ENCODE measurements around the gene CEP164. TPM values are rescaled to one million over a fixed set of nuclear protein-coding genes. Genes with fewer than 3 reads are reported as not detected.

CEP164 gene
- total RNA-seq, 1 donor from 2014 or later: 36.1 TPM

- Mint-ChIP-seq H3K27me3 (ENCODE audit: low read depth, unreplicated experiment) (peaks cover 63% of the 10 kb centered on the region), H3K27ac (ENCODE audit: unreplicated experiment) (no peak overlapping the region), H3K4me1 (ENCODE audit: low read depth, unreplicated experiment) (peaks cover 5% of the 10 kb centered on the region), H3K9me3 (ENCODE audit: unreplicated experiment) (no peaks in the 10 kb centered on the region), H3K36me3 (ENCODE audit: low read depth, unreplicated experiment) (no peaks in the 10 kb centered on the region), H3K4me3 (ENCODE audit: unreplicated experiment) (no peak overlapping the region)
- TF ChIP-seq, protein P1, sequence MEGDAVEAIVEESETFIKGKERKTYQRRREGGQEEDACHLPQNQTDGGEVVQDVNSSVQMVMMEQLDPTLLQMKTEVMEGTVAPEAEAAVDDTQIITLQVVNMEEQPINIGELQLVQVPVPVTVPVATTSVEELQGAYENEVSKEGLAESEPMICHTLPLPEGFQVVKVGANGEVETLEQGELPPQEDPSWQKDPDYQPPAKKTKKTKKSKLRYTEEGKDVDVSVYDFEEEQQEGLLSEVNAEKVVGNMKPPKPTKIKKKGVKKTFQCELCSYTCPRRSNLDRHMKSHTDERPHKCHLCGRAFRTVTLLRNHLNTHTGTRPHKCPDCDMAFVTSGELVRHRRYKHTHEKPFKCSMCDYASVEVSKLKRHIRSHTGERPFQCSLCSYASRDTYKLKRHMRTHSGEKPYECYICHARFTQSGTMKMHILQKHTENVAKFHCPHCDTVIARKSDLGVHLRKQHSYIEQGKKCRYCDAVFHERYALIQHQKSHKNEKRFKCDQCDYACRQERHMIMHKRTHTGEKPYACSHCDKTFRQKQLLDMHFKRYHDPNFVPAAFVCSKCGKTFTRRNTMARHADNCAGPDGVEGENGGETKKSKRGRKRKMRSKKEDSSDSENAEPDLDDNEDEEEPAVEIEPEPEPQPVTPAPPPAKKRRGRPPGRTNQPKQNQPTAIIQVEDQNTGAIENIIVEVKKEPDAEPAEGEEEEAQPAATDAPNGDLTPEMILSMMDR (IDR thresholded peaks at IDR 0.05; ENCODE audit: insufficient read depth, low read depth, low read length): no peak
- Histone ChIP-seq H3K79me2 (ENCODE audit: insufficient read depth, low read length) (no peaks in the 10 kb centered on the region), H3K4me2 (ENCODE audit: low read length) (no peak overlapping the region), H3K27ac (ENCODE audit: low read depth, low read length) (no peak overlapping the region), H3K4me3 (ENCODE audit: insufficient read depth, low read depth, low read length) (no peak overlapping the region), H3K9ac (ENCODE audit: low read length) (no peak overlapping the region), H3K9me3 (ENCODE audit: insufficient read depth, low read depth, low read length) (no peaks in the 10 kb centered on the region), H2AFZ (ENCODE audit: low read depth, low read length) (no peak overlapping the region), H3K4me1 (ENCODE audit: insufficient read depth, low read length) (no peaks in the 10 kb centered on the region), H4K20me1 (ENCODE audit: insufficient read depth, low read length) (no peaks in the 10 kb centered on the region), H3K36me3 (ENCODE audit: insufficient read depth, low read length) (no peaks in the 10 kb centered on the region), H3K27me3 (ENCODE audit: insufficient read depth, low read length) (peaks cover 29% of the 10 kb centered on the region)
- no peak for FAIRE-seq
- no peak for DNase-seq (ENCODE audit: low read depth)
These were observed 117.3 kb downstream of the CEP164 start for GRCh38 chr11:117444711-117445658.

- no peak for FAIRE-seq
These were observed 121.5 kb downstream of the CEP164 start for GRCh38 chr11:117449111-117449693.

More at GRCh38 chr11:117449111-117449693, 121.5 kb downstream of the CEP164 start:
- H3K4me1 ChIP-seq (ENCODE audit: insufficient read depth, low read length): no peaks in the 10 kb centered on the region
- H3K27me3 ChIP-seq (ENCODE audit: insufficient read depth, low read length): peaks cover 15% of the 10 kb centered on the region
- H3K4me3 Mint-ChIP-seq (ENCODE audit: unreplicated experiment): no peak overlapping the region
- no peak overlapping the region for H3K4me3 ChIP-seq (ENCODE audit: insufficient read depth, low read depth, low read length)
- no peak overlapping the region for H3K4me2 ChIP-seq (ENCODE audit: low read length)
- peaks cover 42% of the 10 kb centered on the region for H3K27me3 Mint-ChIP-seq (ENCODE audit: low read depth, unreplicated experiment)
- no peak for DNase-seq (ENCODE audit: low read depth)
- no peaks in the 10 kb centered on the region for H4K20me1 ChIP-seq (ENCODE audit: insufficient read depth, low read length)
- no peaks in the 10 kb centered on the region for H3K36me3 ChIP-seq (ENCODE audit: insufficient read depth, low read length)
- H3K27ac ChIP-seq (ENCODE audit: low read depth, low read length): no peak overlapping the region
- TF ChIP-seq EZH2 (IDR thresholded peaks at IDR 0.05; ENCODE audit: insufficient read depth, low read length): no peak
- TF ChIP-seq, protein P1 (IDR thresholded peaks at IDR 0.05; ENCODE audit: insufficient read depth, low read depth, low read length): no peak
- no peak overlapping the region for H3K9ac ChIP-seq (ENCODE audit: low read length)
- H3K36me3 Mint-ChIP-seq (ENCODE audit: low read depth, unreplicated experiment): peaks cover 2% of the 10 kb centered on the region
- peaks cover 5% of the 10 kb centered on the region for H3K4me1 Mint-ChIP-seq (ENCODE audit: low read depth, unreplicated experiment)
- H3K9me3 Mint-ChIP-seq (ENCODE audit: unreplicated experiment): peaks cover 3% of the 10 kb centered on the region
- no peak overlapping the region for H2AFZ ChIP-seq (ENCODE audit: low read depth, low read length)
- no peaks in the 10 kb centered on the region for H3K79me2 ChIP-seq (ENCODE audit: insufficient read depth, low read length)
- no peaks in the 10 kb centered on the region for H3K9me3 ChIP-seq (ENCODE audit: insufficient read depth, low read depth, low read length)
- no peak overlapping the region for H3K27ac Mint-ChIP-seq (ENCODE audit: unreplicated experiment)

Measured in astrocyte (in vitro differentiated cells and primary cell).